KMS-11 (cell line): ENCODE results near the gene GRHL1.
A peak's percentile ranks its signal among the peaks of the same experiment; 100 is the strongest.

Experiments used
- H2AFZ ChIP-seq: fragments of 200-600 bp; sonication (generic); 2 replicates; pipeline ENCODE4 v1.6.1; 2016; ENCODE audit warnings: antibody characterized with exemption, mixed run types, low read depth
- H3K27ac ChIP-seq: fragments of 200-600 bp; sonication (generic); 2 replicates; pipeline ENCODE4 v1.6.1; 2016; ENCODE audit warnings: mild to moderate bottlenecking, mixed run types
- H3K27me3 ChIP-seq: fragments of 200-600 bp; sonication (generic); 2 replicates; pipeline ENCODE4 v1.6.1; 2017; ENCODE audit warnings: mild to moderate bottlenecking, low read depth, mixed run types, moderate library complexity; ENCODE audit not compliant: insufficient read depth
- H3K36me3 ChIP-seq: fragments of 200-600 bp; sonication (generic); 2 replicates; pipeline ENCODE4 v1.6.1; 2017; ENCODE audit warnings: mild to moderate bottlenecking, mixed run types; ENCODE audit not compliant: insufficient read depth
- H3K4me1 ChIP-seq: fragments of 200-600 bp; sonication (generic); 2 replicates; pipeline ENCODE4 v1.6.1; 2016; ENCODE audit warnings: mild to moderate bottlenecking, low read depth, mixed run types; ENCODE audit not compliant: poor library complexity, severe bottlenecking
- H3K4me2 ChIP-seq: fragments of 200-600 bp; sonication (generic); 2 replicates; pipeline ENCODE4 v1.7.0; 2016; ENCODE audit warnings: mild to moderate bottlenecking, mixed run types
- H3K4me3 ChIP-seq: fragments of 200-600 bp; sonication (generic); IDR thresholded peaks from 2 replicates; pipeline ENCODE4 v1.6.1; 2017; ENCODE audit warnings: low read depth, low read length, mixed read lengths; ENCODE audit not compliant: insufficient read depth
- H3K79me2 ChIP-seq: fragments of 200-600 bp; sonication (generic); 2 replicates; pipeline ENCODE4 v1.6.1; 2016; ENCODE audit warnings: low read depth, mixed run types; ENCODE audit not compliant: insufficient read depth
- H3K9ac ChIP-seq: fragments of 200-600 bp; sonication (generic); 2 replicates; pipeline ENCODE4 v1.6.1; 2016; ENCODE audit warnings: mild to moderate bottlenecking, mixed run types
- H4K20me1 ChIP-seq: fragments of 200-600 bp; sonication (generic); 2 replicates; pipeline ENCODE4 v1.6.1; 2016; ENCODE audit warnings: mild to moderate bottlenecking, mixed run types; ENCODE audit not compliant: insufficient read depth
- TF ChIP-seq, protein P1 (sequence below): fragments of 200-600 bp; sonication (generic); conservative IDR thresholded peaks from 2 replicates; pipeline ENCODE4 v1.6.1; 2017; ENCODE audit warnings: low read depth, mild to moderate bottlenecking, antibody characterized with exemption, low read length, moderate library complexity, mixed read lengths

Gene GRHL1

DNA sequence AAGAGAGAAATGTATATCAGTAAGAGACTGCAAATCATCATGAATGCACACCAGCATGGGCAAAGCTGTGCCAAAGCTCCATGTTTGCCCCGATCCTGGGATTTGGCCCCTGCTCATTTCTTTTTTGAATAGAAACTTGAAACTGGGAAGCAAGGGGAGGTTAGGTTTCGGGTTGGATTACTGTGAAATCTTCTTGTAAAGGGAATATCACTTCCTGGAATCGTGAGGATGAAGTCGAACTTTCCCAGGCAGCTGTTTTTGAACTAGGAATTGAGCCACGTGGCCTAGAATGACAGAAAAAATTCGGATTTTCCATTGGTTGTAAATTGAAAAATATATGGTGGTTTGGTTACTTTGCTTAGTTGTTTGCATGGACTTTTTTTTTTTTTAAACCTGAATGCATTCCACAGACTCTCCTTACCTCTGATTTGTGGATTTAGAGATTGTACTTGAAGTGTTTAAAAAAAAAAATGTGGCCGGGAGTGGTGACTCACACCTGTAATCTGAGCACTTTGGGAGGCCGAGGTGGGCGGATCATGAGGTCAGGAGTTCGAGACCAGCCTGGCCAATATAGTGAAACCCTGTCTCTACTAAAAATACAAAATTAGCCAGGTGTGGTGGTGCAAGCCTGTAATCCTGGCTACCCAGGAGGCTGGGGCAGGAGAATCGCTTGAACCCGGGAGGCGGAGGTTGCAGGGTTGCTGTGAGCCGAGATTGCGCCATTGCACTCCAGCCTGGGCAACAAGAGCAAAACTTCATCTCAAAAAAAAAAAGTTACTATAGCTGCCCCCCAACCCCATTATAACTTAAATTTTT, 32.1 kb downstream of the GRHL1 start:
- TF ChIP-seq, protein P1, sequence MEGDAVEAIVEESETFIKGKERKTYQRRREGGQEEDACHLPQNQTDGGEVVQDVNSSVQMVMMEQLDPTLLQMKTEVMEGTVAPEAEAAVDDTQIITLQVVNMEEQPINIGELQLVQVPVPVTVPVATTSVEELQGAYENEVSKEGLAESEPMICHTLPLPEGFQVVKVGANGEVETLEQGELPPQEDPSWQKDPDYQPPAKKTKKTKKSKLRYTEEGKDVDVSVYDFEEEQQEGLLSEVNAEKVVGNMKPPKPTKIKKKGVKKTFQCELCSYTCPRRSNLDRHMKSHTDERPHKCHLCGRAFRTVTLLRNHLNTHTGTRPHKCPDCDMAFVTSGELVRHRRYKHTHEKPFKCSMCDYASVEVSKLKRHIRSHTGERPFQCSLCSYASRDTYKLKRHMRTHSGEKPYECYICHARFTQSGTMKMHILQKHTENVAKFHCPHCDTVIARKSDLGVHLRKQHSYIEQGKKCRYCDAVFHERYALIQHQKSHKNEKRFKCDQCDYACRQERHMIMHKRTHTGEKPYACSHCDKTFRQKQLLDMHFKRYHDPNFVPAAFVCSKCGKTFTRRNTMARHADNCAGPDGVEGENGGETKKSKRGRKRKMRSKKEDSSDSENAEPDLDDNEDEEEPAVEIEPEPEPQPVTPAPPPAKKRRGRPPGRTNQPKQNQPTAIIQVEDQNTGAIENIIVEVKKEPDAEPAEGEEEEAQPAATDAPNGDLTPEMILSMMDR: no peak
- no peak overlapping the region for H3K27ac ChIP-seq
- H3K27me3 ChIP-seq: no peaks in the 10 kb centered on the region
- H3K4me2 ChIP-seq: no peak overlapping the region
- no peaks in the 10 kb centered on the region for H3K36me3 ChIP-seq
- no peak overlapping the region for H3K9ac ChIP-seq
- H3K4me1 ChIP-seq: peaks cover 5% of the 10 kb centered on the region
- 0 out of 2 replicates have a peak overlapping the region, but pooled peaks have one; percentile 23 for H2AFZ ChIP-seq
- no peaks in the 10 kb centered on the region for H3K79me2 ChIP-seq
- H4K20me1 ChIP-seq: no peaks in the 10 kb centered on the region
- H3K4me3 ChIP-seq: no peak overlapping the region

DNA sequence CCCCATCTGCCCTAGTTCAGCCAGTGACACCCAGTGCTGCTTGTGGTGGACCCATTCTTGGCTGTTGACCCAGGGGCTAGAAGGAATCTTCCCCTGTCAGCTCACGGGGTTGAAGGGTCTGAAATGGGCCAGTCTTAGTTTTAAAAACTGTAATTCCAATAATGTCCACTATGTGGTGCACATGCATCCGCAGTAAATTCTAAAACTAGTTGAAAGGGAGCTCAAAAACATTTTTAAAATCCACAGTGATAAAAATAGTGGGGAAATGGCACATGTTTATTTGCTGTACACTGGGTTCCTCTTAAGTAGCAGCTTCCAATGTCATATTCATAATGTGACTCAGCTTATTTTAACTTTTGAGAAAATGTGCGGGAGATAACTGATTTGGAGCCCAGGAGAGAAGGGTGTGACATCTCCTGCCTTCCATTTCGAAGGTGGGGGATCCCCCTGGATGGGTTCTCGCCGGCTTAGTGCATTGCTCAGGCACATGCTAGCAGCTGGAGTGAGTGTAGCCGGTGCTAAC, 32.8 kb downstream of the GRHL1 start:
- Histone ChIP-seq H3K36me3 (no peaks in the 10 kb centered on the region), H4K20me1 (no peaks in the 10 kb centered on the region), H3K27ac (no peak overlapping the region), H3K79me2 (no peaks in the 10 kb centered on the region), H3K4me1 (peaks cover 5% of the 10 kb centered on the region), H3K4me3 (no peak overlapping the region), H3K4me2 (no peak overlapping the region), H3K9ac (no peak overlapping the region), H3K27me3 (no peaks in the 10 kb centered on the region), H2AFZ (0 out of 2 replicates have a peak overlapping the region, but pooled peaks have one; percentile 23)
- TF ChIP-seq, protein P1: peak; percentile 90

DNA sequence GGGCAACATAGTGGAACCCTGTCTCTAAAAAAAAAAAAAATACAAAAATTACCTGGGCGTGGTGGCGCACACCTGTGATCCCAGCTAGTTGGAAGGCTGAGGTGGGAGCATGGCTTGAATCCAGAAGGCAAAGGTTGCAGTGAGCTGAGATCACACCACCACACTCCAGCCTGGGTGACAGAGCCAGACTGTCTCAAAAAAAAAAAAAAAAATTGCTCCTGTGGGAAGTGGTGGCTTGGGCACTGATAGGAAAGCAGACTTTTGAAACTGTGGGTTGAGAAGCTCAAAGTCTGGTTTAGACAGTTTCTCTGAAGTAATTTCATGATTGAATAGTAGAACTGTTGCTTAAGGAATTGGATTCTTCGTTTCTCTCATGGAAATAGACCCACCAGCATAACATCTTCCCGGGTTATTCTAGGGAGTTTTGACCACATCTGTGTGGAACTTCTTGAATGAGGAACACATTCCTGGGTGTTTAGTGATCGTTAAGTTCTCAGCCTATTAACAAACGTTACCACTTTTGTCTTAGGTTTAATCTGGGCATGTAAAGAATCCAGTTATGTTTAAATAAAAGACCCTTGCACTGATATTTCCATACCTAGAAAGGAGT, 33.5 kb downstream of the GRHL1 start:
- H3K4me1 ChIP-seq: peaks cover 5% of the 10 kb centered on the region
- H3K79me2 ChIP-seq: no peaks in the 10 kb centered on the region
- no peak overlapping the region for H2AFZ ChIP-seq
- H4K20me1 ChIP-seq: no peaks in the 10 kb centered on the region
- H3K27me3 ChIP-seq: no peaks in the 10 kb centered on the region
- TF ChIP-seq, protein P1: no peak
- H3K4me3 ChIP-seq: no peak overlapping the region
- H3K4me2 ChIP-seq: no peak overlapping the region
- H3K36me3 ChIP-seq: no peaks in the 10 kb centered on the region
- no peak overlapping the region for H3K9ac ChIP-seq
- H3K27ac ChIP-seq: no peak overlapping the region

DNA sequence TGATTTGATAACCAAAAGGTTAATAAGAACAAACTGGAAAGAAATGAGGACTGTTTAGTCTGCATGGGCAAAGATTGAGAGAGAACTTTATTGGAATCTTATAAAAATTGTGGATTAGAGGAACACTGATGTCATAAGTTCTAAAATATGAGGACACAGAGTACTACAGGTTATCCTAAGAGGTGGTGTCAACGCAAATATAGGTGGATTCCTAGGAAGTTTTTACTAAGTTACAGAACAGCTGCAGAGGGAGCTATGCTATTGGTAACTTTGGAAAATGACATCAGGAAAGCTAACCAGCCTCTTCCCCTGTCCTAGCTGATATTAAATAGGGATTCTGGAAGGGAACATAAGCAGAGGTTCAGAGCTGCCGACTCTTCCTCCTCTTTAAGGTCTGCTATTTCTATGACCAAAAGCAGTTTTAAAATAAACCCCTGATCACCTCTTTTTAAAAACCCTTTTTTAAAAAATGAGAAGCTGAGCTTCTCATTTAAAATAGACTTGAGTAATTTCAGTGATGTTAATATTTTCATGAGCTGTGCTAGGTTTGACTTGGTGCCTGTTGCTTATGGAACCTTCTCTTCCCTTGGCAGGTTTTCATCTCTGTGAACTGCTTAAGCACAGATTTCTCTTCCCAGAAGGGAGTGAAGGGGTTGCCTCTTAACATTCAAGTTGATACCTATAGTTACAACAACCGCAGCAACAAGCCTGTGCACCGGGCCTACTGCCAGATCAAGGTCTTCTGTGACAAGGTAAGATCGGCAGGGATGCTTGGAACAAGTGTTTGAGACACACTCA, 34.2 kb downstream of the GRHL1 start:
- Histone ChIP-seq H3K9ac (no peak overlapping the region), H3K4me1 (peaks cover 5% of the 10 kb centered on the region), H3K4me3 (no peak overlapping the region), H3K79me2 (no peaks in the 10 kb centered on the region), H4K20me1 (no peaks in the 10 kb centered on the region), H3K4me2 (no peak overlapping the region), H2AFZ (no peak overlapping the region), H3K27ac (no peak overlapping the region), H3K27me3 (no peaks in the 10 kb centered on the region), H3K36me3 (no peaks in the 10 kb centered on the region)
- TF ChIP-seq, protein P1: no peak
